RCC 7860 (cell line): ENCODE measurements around the gene HACD2.

Experiments
- DNase-seq: peaks from one replicate; pipeline ENCODE4 v3.0.0-alpha.2; 2015; ENCODE audit warnings: low spot score
- FAIRE-seq: peaks from 2 replicates; lab custom pipeline; 2012; peaks lifted over from hg19 to GRCh38; lab: Jason Lieb, UNC

HACD2 gene

DNA sequence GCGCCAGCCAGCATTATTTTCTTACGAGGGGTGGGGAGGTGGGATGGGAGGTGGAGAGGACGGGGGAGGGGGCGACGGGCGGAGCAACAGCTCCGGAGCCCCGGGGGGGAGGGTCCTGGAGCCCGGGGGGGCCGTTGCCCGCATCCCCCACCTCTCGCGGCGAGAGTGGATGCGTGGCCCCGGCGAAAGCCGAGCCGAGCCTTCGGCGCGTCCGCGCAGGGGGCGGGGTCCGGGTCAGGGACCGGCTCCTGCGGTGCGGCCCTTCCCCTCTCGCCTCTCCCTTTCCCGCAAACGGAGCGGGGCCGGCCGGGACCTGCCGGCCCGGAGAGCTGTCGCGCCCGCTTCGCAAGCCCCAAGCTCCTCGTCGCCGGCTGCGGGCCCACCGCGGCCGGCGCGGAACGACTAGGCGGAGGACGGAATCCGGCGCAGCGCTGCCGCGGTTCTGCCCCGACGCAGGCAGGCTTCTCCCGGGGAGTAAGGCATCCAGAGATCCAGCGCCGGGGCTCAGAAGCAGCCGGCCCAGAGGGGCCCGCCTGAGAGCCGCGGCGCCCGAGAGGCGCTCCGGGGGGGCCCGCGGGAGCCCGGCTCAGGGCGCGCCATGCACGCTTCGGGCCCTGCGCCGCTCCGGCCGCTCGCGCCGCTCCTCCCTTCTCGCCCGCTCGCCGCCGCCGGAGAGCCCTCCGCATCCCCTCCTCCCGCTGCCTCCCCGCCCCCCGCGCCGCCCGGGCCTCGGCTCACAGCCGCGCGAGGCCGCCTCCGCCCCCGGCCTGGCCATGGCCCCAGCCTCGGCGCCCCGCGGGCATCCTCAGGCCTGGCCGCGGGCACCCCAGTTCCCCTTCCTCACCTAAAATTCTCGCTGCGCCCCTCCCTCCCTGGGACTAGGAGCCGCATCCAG lies 135.5 kb downstream of the HACD2 start:
- DNase-seq (no peak), FAIRE-seq (no peak)

DNA sequence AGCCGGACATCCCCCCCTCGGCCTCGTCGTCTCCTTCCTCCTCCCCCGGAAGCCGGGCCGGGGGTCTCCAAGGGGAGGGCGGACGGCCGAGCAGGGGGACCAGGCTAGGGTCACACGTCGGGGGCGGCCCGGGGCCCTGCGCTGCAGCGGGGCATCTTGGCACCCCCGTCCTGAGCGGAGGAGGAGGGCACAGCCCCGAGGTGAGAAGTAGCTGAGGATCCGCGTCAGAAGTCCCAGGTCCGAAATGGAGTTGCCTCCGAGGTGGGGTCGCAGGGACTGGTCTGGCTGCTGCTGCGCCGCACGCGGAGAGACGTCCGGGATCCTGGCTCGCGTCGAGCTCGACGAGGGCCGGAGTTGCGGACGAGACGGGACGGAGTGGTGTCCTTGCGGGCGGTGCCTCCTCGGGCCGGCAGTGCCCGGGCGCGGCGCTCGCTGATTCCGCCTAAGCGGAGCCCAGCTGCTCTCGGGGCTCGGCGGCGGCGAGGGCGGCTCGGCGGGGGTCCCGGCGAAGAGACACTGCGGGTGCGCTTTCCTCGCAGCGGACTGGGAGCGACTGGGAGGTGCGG lies 136.2 kb downstream of the HACD2 start, which contains the start of gene ADCY5:
Gene ADCY5 (minus strand): TSS at position 555 of the 566 bp plus-strand sequence. CDS start 545 bp downstream, at position 10.
- no peak for DNase-seq
- FAIRE-seq = no peak

DNA sequence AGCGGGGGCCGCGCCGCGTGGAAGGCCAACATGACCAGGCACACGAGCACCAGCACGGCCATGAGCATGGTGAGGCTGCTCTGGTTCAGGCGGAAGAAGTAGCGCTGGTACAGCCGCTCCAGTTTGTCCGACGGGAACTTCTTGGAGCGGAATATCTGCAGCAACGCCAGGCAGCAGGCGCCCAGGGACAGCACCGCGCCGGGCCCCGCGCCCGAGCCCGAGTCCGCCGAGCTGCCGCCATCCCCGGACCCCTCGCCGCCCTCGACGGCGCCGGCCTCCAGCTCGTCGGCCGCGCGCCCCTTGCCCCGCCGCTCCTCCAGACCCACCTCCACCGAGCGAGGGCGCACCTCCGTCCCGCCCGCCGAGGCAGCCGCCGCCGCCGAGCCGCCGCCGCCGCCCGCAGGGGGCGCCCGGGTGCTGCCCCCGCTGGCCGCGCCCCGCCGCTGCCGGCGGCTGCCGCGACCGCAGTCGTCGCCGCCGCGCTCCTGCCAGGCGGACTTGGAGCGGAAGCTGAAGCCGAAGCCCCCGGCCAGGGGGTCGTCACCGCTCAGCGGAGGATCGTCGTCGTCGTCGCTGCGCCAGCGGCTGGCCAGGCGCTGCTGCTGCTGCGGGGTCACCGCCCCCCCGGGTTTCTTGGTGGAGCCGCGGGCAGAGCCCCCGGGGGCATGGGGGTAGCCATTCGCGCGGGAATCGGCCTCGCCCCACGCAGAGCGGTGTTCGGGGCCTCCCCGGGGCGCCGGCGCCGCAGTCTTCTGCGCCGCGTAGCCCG lies 136.9 kb downstream of the HACD2 start:
- DNase-seq (no peak), FAIRE-seq (no peak)

DNA sequence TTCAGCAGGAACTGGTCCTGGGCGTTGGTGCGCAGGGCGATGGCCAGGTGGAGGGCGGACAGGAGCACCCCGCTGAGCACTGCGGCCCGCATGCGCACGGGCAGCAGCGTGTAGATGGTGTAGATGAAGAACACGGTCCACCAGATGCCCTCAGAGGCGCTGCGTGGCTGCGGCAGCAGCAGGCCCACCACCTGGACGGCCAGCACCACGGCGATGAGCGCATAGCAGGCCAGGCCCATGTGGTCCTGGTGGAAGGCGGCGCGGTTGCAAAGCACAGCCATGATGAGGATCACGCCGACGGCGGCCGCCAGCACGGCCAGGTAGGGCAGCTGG lies 137.5 kb downstream of the HACD2 start:
- no peak for DNase-seq
- no peak for FAIRE-seq

DNA sequence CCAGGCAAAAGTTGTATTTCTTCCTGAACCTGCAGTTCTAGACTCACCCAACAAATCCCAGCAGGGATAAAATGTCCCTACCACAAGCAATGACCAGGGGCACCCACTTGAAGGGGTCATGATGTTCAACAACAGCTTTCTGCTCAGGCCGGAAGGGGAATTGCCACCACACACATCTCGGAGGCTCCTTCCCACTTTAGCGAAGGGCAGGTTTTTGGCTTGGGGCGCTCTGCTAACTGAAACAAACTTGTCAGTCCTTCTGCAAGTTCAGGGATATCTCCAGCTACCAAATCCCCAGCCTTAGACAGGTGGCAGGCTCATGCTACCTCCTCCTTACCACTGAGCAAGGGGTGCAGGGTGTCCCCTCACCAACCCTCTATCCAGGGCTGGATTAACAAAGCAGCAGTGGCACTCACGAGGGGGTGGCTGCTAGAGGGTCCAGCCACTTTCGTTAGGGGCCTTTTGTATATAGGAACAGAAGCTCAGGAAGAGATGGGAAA lies 138.2 kb downstream of the HACD2 start:
- DNase-seq = no peak

DNA sequence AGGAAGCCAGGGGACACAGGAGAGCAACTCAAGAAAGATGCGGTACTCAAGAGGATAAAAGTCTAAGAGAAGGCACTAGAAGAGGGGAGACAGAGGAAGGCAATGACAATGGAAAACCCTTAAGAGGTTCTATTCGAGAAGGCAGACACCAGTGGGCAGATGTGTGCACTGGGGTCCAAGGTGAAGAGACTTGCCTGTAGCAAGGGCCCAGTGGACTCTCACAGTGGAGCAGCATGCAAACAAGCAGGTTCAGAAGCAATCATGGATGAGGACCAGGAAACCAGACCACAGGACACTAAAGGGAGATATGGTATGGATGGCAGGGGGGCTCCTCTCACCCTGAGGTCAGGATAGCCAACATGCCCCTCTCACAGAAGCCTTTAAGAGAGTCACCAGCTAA lies 138.6 kb downstream of the HACD2 start:
- no peak for FAIRE-seq
- DNase-seq = no peak

More for the DNA sequence above, 138.2 kb downstream of the HACD2 start:
- no peak for FAIRE-seq

DNA sequence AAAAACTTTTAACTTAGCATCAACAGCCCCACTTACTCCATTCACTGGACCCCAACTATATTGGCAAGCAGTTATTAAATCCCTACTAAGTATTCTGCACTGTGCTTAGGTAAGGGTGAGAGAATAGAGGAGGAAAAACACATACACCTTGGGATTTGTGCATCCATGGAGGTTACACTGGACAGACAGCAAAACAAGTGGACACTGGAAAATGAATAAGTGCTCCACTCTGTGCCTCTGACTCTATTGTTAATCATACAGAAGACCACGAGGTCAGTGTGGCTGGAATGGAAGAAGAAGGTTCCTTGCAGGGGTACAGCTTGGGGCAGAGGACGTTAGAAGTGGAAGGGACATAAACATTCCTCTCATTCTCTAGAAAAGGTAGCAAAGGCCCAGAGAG lies 139.2 kb downstream of the HACD2 start:
- DNase-seq (no peak), FAIRE-seq (no peak)

DNA sequence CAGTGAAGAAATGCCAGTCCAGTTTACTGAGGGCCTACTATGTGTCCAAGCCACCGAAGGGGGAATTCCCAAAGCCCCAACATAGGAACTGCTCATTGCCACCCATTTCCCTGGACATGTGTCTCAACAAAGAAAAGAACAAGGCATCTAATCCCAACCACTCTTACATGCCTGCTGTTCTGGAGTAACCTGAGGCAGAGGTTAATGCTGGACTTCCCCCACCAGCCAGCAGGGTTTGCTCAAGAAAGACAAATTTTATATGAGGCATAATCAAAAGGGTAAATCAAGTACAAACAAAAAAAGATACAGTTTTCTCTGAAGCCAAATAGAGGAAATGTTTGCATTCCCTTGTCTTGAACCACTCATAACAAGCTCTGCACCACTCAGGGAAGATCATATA lies 140.1 kb downstream of the HACD2 start:
- DNase-seq (no peak), FAIRE-seq (no peak)

DNA sequence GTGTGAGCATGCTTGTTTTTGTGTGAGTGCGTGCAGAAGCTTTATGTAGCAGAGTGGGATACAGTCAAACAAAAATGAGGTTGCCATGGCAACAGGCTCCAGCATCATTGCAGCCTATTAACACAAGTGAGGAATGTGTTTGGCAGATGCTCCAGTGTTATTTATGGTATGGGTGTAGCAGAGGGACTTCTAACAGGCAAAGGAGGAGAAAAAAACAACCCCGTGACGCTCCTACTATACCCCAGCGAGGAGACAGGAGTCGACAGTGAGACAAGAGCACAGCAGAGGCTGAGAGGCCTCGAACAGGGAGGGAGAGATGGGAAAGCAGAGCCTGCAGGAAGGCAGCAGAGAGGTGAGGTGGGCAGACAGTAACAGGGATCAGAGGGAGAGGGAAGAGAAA lies 140.8 kb downstream of the HACD2 start:
- FAIRE-seq (no peak), DNase-seq (no peak)

DNA sequence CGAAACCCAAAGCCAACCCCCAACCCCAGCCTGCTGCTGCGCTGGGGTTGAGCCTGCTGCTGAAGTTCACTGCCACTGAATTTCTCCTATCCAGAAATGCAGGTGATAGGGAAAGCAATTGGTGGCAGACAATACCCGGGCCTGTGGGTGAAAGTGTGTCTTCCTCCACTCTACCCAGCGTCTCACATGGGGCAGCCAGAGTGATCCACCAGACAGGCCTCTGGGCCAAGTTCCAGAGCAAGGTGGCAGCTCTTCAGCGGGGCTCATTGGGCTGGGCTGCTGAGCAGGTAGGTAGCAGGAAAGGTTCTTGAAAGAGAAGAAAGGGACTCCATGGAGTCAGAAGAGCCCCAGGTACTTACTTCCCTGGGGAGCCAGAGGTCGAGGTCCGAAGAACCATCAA lies 141.9 kb downstream of the HACD2 start:
- FAIRE-seq = no peak
- no peak for DNase-seq

DNA sequence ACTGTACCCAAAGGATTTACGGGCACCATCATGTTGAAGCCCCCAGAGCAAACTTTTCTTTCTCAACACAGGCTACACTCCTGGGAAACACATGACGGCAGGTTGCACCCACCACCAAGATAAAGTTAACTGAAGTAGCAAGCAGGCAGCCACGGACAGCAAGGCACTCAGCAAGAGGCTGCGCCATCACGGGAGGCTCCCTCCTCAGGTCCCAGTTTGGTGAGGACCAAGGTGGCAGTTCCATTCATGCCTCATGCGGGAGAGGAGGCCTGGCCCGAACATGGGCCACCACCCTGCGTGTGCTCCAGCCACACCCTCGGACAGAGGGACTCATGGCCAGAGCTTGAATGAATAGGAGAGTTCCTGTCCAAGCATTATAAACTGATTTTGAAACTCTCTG lies 142.7 kb downstream of the HACD2 start:
- DNase-seq (no peak), FAIRE-seq (no peak)
